ENCODE measurements around the gene ASPG.

The ASPG gene

GRCh38 chr14:104158827-104159798 lies 73.6 kb downstream of the ASPG start:
- in situ Hi-C loops (cut with MboI; ENCODE audit: low sequenced_read_pairs): no loop called here

GRCh38 chr14:104159990-104160389 lies 74.5 kb downstream of the ASPG start:
- in situ Hi-C loops (cut with MboI; ENCODE audit: low sequenced_read_pairs): no loop called here

GRCh38 chr14:104161602-104162367 lies 76.3 kb downstream of the ASPG start:
- in situ Hi-C loops (cut with MboI; ENCODE audit: low sequenced_read_pairs): no loop called here

- in situ Hi-C loops (cut with MboI; ENCODE audit: low sequenced_read_pairs): no loop called here
Observed at GRCh38 chr14:104162495-104162894, 77.0 kb downstream of the ASPG start.

GRCh38 chr14:104163541-104163940 lies 78.0 kb downstream of the ASPG start:
- in situ Hi-C loops (cut with MboI; ENCODE audit: low sequenced_read_pairs): no loop called here

GRCh38 chr14:104164041-104164440 lies 78.5 kb downstream of the ASPG start:
- in situ Hi-C loops (cut with MboI; ENCODE audit: low sequenced_read_pairs): no loop called here

- in situ Hi-C loops (cut with MboI; ENCODE audit: low sequenced_read_pairs): no loop called here
Observed at GRCh38 chr14:104164512-104164911, 79.0 kb downstream of the ASPG start.

All from HL-60/S4 (cell line).